ENCODE data around the gene PEPD.

PEPD gene

GRCh38 chr19:33471111-33471996 lies 50.2 kb downstream of the PEPD start:
- no peak for DNase-seq

GRCh38 chr19:33470686-33471085 lies 50.9 kb downstream of the PEPD start:
- DNase-seq, result no peak

GRCh38 chr19:33470040-33470330 lies 51.6 kb downstream of the PEPD start:
- no peak for DNase-seq

GRCh38 chr19:33469171-33470039 lies 52.2 kb downstream of the PEPD start:
- no peak for DNase-seq

- no peak for DNase-seq
Observed at GRCh38 chr19:33468361-33469170, 53.0 kb downstream of the PEPD start.

- DNase-seq, result no peak
Observed at GRCh38 chr19:33467851-33468250, 53.7 kb downstream of the PEPD start.

- no peak for DNase-seq
Observed at GRCh38 chr19:33465834-33466233, 55.8 kb downstream of the PEPD start.

GRCh38 chr19:33465371-33465770 lies 56.2 kb downstream of the PEPD start:
- DNase-seq, result no peak

GRCh38 chr19:33464733-33465115 lies 56.9 kb downstream of the PEPD start:
- DNase-seq, result no peak

- DNase-seq, result no peak
Observed at GRCh38 chr19:33464010-33464732, 57.4 kb downstream of the PEPD start.

GRCh38 chr19:33463199-33463598 lies 58.4 kb downstream of the PEPD start:
- DNase-seq, result no peak

GRCh38 chr19:33462112-33462791 lies 59.3 kb downstream of the PEPD start:
- DNase-seq, result no peak

- DNase-seq, result no peak
Observed at GRCh38 chr19:33461256-33462111, 60.1 kb downstream of the PEPD start.

- DNase-seq, result no peak
Observed at GRCh38 chr19:33460221-33460908, 61.2 kb downstream of the PEPD start.

GRCh38 chr19:33459222-33460090 lies 62.1 kb downstream of the PEPD start:
- no peak for DNase-seq

- DNase-seq, result no peak
Observed at GRCh38 chr19:33458807-33459206, 62.8 kb downstream of the PEPD start.

GRCh38 chr19:33458171-33458633 lies 63.4 kb downstream of the PEPD start:
- no peak for DNase-seq

GRCh38 chr19:33456845-33457220 lies 64.8 kb downstream of the PEPD start:
- no peak for DNase-seq
